A549 treated with AZD9567 at 1 μM for 4 hours (cell line): ENCODE data around the gene SNAPC4. TPM values are rescaled to one million over a fixed set of nuclear protein-coding genes. Genes with fewer than 3 reads are reported as not detected.

Experiments
- total RNA-seq: library from RNA; stranded (reverse); fragments of 200-300 nt; extraction: Qiagen RNA extraction; gene quantifications from 5 replicates; pipeline ENCODE4 v1.2.3, GENCODE V29; 2022; ENCODE audit not compliant: insufficient read depth

Gene SNAPC4
- total RNA-seq: 6.8 to 15.6 TPM (median 14.5 TPM) in 5 replicates

GRCh38 chr9:136400038-136400834, at the start of gene SNAPC4:
Gene SNAPC4 (minus strand): TSS chr9:136400170. CDS start chr9:136398428, 1,742 bp downstream.

GRCh38 chr9:136439481-136440408, 39.8 kb upstream of the SNAPC4 start, which contains the start of gene INPP5E:
Gene INPP5E (minus strand): TSS chr9:136439845. CDS start chr9:136439419, 426 bp downstream.

GRCh38 chr9:136410500-136411287, 10.7 kb upstream of the SNAPC4 start, which contains the start of the genes ENTR1 and PMPCA:
Gene ENTR1 (minus strand): TSS chr9:136410614. CDS start chr9:136410397, 217 bp downstream.
Gene PMPCA (plus strand): TSS chr9:136410658. CDS start chr9:136410669, 11 bp downstream.

GRCh38 chr9:136373300-136374182, 26.4 kb downstream of the SNAPC4 start, which contains the start of gene CARD9:
Gene CARD9 (minus strand): TSS chr9:136373669. CDS start chr9:136372078, 1,591 bp downstream.

GRCh38 chr9:136363106-136363948, 36.6 kb downstream of the SNAPC4 start, which contains the start of gene DNLZ:
Gene DNLZ (minus strand): TSS chr9:136363744. CDS start chr9:136363714, 30 bp downstream.

Other genes with a start within 250 kb of the SNAPC4 start
- 0.06 to 0.14 TPM (median 0.06 TPM) in 3 of 5 replicates, not detected in the others for gene LHX3, start 195.0 kb downstream of the SNAPC4 start, total RNA-seq
- gene QSOX2, start 154.4 kb downstream of the SNAPC4 start, total RNA-seq: 24.9 to 30.9 TPM (median 29.4 TPM) in 5 replicates
- 0.01 to 0.02 TPM (median 0.01 TPM) in 3 of 5 replicates, not detected in the others for gene CCDC187, start 96.1 kb downstream of the SNAPC4 start, total RNA-seq
- 8.2 to 14.1 TPM (median 13.1 TPM) in 5 replicates for gene GPSM1, start 72.6 kb downstream of the SNAPC4 start, total RNA-seq
- 11.8 to 40.4 TPM (median 37.1 TPM) in 5 replicates for gene DNLZ, start 36.4 kb downstream of the SNAPC4 start, total RNA-seq
- gene CARD9, start 26.5 kb downstream of the SNAPC4 start, total RNA-seq: 1.0 to 1.8 TPM (median 1.3 TPM) in 4 of 5 replicates, not detected in the other
- gene ENTR1, start 10.4 kb upstream of the SNAPC4 start, total RNA-seq: 50.6 to 84.8 TPM (median 75.1 TPM) in 5 replicates
- 82.6 to 130 TPM (median 85.8 TPM) in 5 replicates for gene PMPCA, start 10.5 kb upstream of the SNAPC4 start, total RNA-seq
- gene INPP5E, start 39.7 kb upstream of the SNAPC4 start, total RNA-seq: 14.6 to 24.5 TPM (median 23.8 TPM) in 5 replicates
- 57.7 to 66.1 TPM (median 59.9 TPM) in 5 replicates for gene SEC16A, start 82.9 kb upstream of the SNAPC4 start, total RNA-seq
- 11.5 to 21.5 TPM (median 13.1 TPM) in 5 replicates for gene NOTCH1, start 145.9 kb upstream of the SNAPC4 start, total RNA-seq